Stimulated activated CD8-positive, alpha-beta memory T cell treated with anti-CD3 and anti-CD28 coated beads, Interleukin-15, amount 100 ng/mL, for 24 hours (primary cell): ENCODE results near the gene GREM2.

ENCODE experiments used
- DNase-seq: peaks from one replicate; pipeline ENCODE4 v3.0.0-alpha.2; 2020; ENCODE audit warnings: low read depth

The GREM2 gene

GRCh38 chr1:240611619-240612480 lies at the start of gene GREM2:
TSS of gene GREM2 (minus strand) at chr1:240612155. CDS start at chr1:240493475, 118,680 bp downstream.
- no peak for DNase-seq

GRCh38 chr1:240658312-240658960 lies 46.5 kb upstream of the GREM2 start:
- no peak for DNase-seq

GRCh38 chr1:240656531-240656930 lies 44.6 kb upstream of the GREM2 start:
- DNase-seq, result no peak

GRCh38 chr1:240652961-240653409 lies 41.0 kb upstream of the GREM2 start:
- no peak for DNase-seq

- no peak for DNase-seq
Observed at GRCh38 chr1:240652549-240652948, 40.6 kb upstream of the GREM2 start.

GRCh38 chr1:240650877-240651276 lies 38.9 kb upstream of the GREM2 start:
- no peak for DNase-seq

- no peak for DNase-seq
Observed at GRCh38 chr1:240649733-240650721, 38.1 kb upstream of the GREM2 start.

- DNase-seq, result no peak
Observed at GRCh38 chr1:240646571-240647240, 34.8 kb upstream of the GREM2 start.

GRCh38 chr1:240644732-240645131 lies 32.8 kb upstream of the GREM2 start:
- no peak for DNase-seq

- DNase-seq, result no peak
Observed at GRCh38 chr1:240635466-240636256, 23.7 kb upstream of the GREM2 start.

GRCh38 chr1:240630409-240630808 lies 18.5 kb upstream of the GREM2 start:
- DNase-seq, result no peak

- no peak for DNase-seq
Observed at GRCh38 chr1:240621249-240621648, 9.3 kb upstream of the GREM2 start.

DNA sequence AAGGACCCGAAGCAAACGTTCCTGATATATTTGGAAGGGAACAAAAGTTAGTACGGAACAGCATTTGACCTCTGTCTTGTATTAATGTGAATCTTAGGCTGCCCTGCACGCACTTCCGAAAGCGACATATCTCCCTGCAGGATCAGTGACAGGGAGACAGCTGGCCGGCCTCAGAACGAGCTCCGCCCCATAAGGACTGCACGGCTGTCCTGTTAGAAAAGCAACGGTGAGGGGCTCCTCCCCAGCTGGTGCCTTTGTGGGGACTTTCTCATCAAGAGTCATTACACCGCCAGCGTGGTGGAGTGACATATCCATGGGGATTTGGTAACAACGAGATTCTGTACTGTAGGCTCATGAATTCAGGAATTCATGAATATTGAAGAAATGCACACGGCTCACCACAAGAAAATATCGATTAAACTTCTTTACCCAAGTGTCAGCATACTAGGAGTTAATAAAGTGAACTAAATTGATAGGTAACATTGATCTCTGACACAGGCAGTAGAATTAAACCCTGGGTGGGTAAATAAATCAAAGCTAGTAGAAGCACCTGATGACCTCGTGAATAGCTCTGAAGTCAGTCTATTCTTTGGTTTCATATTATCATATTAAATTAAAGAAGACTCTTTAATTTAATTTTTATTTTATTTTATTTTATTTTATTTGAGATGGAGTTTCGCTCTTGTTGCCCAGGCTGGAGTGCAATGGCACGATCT lies 8.1 kb upstream of the GREM2 start:
- DNase-seq, result no peak

DNA sequence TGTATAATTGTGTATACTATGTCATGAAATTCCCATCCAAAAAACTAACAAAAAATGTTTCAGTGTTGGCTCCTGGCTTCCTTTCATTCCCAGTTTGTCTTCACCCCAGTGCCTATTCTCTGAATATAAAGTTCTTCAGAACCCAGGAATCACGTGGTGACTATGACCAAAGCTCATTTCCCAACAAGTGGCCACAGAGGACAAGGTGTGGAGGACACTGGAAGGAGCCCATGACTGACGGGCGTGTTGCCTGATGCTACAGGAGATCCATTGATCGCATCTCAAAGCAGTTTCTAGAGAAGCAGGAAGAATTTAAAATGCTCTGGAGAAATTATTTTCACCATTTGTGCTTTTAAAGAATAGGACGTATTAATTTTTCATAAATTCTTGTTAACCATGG lies 7.4 kb upstream of the GREM2 start:
- no peak for DNase-seq

GRCh38 chr1:240618946-240619345 lies 7.0 kb upstream of the GREM2 start:
- no peak for DNase-seq

- no peak for DNase-seq
Observed at GRCh38 chr1:240616018-240616417, 4.1 kb upstream of the GREM2 start.

DNA sequence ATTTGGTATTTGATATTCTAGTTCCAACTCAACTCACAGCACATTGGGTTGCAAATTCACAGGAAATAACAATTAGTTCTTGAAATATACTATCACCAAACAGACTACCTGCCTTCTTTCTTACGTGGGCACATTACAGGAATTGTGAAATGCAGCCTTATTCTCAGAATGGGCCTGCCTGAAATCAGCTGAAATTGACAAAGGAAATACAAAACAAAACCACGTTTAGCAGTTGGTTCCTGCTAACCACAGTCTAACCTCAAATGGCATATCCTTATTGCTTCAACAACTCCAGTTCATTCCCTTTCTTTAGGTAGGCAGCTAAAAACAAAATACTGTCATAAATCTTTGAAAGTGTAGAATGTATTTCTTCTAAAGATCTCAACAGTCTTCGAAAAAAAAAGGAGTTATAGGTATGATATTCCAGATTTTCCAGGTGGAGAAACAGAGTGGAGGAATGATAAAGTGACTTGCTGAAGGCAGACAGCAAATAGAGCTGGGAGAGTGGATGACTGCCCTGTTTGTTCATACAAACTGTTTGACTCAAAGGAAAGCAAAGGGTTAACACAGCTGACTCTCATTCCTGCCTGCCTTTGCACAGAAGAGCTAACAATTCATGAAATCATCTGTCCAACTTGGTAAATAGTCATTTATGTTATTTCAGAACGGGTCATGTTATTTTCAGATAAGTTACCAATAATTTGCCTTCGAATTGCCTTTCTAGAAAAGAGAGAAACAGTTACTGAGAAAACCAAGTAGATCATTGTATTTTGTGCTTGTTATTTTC lies 1.6 kb upstream of the GREM2 start:
- DNase-seq, result no peak

GRCh38 chr1:240612811-240613210 lies 856 bp upstream of the GREM2 start:
- no peak for DNase-seq

DNA sequence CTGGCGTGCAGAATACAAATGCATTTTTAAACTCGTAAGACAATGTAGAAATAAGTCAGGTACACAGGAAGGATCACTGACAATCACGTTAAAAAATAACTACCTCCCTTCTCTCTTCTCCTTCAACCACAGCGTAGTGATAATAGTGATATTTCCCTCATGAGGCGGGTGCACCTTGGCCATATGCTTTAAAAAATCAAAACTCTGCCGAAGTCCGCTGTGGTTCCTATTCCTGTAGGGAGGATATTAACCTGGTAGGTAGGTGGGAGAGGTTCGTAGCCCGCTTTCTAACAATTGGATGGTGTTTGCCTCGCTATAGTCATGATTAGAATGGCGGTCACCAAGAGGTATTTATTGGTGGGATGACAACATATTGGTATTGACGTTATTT lies 732 bp downstream of the GREM2 start:
- no peak for DNase-seq
